Spinal cord (tissue), 10 donors: Measurements from ENCODE around the gene NEU1. TPM values are rescaled to one million over a fixed set of nuclear protein-coding genes. Genes with fewer than 3 reads are reported as not detected.
"Not testable (repeated sequence)": the region's sequence is repeated elsewhere in the genome, so short reads cannot be mapped to it uniquely, and the experiment has no call there.

ENCODE experiments used
- DNase-seq, 6 donors: peaks; one replicate each; pipeline versions ENCODE4 v3.0.0 to v3.0.0-alpha.2; 2013 to 2015; ENCODE audit warnings: low spot score in 6 of 6, low read depth in 4 of 6
- H3K27ac ChIP-seq: one replicate; pipeline ENCODE4 v1.5.1; 2013; ENCODE audit warnings: low read depth, low read length, control low read depth
- H3K27me3 ChIP-seq: one replicate; pipeline ENCODE4 v1.6.1; 2013; ENCODE audit warnings: low read length; ENCODE audit not compliant: control insufficient read depth, insufficient read depth
- H3K36me3 ChIP-seq: one replicate; pipeline ENCODE4 v1.6.1; 2013; ENCODE audit warnings: low read length; ENCODE audit not compliant: control insufficient read depth, insufficient read depth
- H3K4me1 ChIP-seq: one replicate; pipeline ENCODE4 v1.6.1; 2013; ENCODE audit warnings: low read length; ENCODE audit not compliant: control insufficient read depth, insufficient read depth
- H3K4me3 ChIP-seq: one replicate; pipeline ENCODE4 v1.5.1; 2013; ENCODE audit warnings: low read depth, low read length, control low read depth
- H3K9me3 ChIP-seq: one replicate; pipeline ENCODE4 v1.6.1; 2013; ENCODE audit warnings: low read length; ENCODE audit not compliant: control insufficient read depth, insufficient read depth
- WGBS: methylation state at CpG from one replicate; pipeline ENCODE4 v1.1.5; 2013; ENCODE audit warnings: missing lambda C conversion rate; ENCODE audit not compliant: insufficient coverage; 5-methylcytosine and 5-hydroxymethylcytosine counted together
- polyA plus RNA-seq, 2 donors: library from polyadenylated mRNA; unstranded; fragments of 120-200 nt; gene quantifications; one replicate each; pipeline ENCODE4 v1.2.1, GENCODE V29; 2013; ENCODE audit not compliant: insufficient read length in 2 of 2
- total RNA-seq, 2 donors: library from RNA; depleted of rRNA in 1 of 2; stranded (reverse); fragments of 120-200 nt in 1 of 2; fragments of >200 nt in 1 of 2; gene quantifications; one replicate each; pipeline versions ENCODE4 v1.2.3 to v1.2.4, GENCODE V29; 2013 to 2014
- donor health status: healthy.

NEU1 gene
- total and polyA plus RNA-seq, 4 donors: 21.9 to 47.5 (median 24.5) TPM

- Histone ChIP-seq H3K9me3 (no peaks in the 10 kb centered on the region), H3K36me3 (peaks cover 27% of the 10 kb centered on the region)
- 80% methylated on average over 1 of the region's 7 CpGs for WGBS
Observed at GRCh38 chr6:31876357-31876756, 13.7 kb upstream of the NEU1 start.

GRCh38 chr6:31875877-31876276 is 13.3 kb upstream of the NEU1 start:
- Histone ChIP-seq H3K27ac (no peak overlapping the region), H3K4me1 (no peaks in the 10 kb centered on the region), H3K36me3 (peaks cover 22% of the 10 kb centered on the region), H3K9me3 (no peaks in the 10 kb centered on the region), H3K4me3 (no peak overlapping the region), H3K27me3 (no peaks in the 10 kb centered on the region)
- WGBS: 69% methylated on average over 3 of the region's 5 CpGs
- no peak for DNase-seq

More at GRCh38 chr6:31876357-31876756, 13.7 kb upstream of the NEU1 start:
- H3K27me3 ChIP-seq: no peaks in the 10 kb centered on the region
- no peak overlapping the region for H3K4me3 ChIP-seq
- H3K27ac ChIP-seq: no peak overlapping the region
- no peaks in the 10 kb centered on the region for H3K4me1 ChIP-seq
- no peak for DNase-seq

- no peak overlapping the region for H3K4me3 ChIP-seq
- DNase-seq: no peak
- H3K4me1 ChIP-seq: no peaks in the 10 kb centered on the region
- no peaks in the 10 kb centered on the region for H3K27me3 ChIP-seq
- H3K9me3 ChIP-seq: no peaks in the 10 kb centered on the region
- no peak overlapping the region for H3K27ac ChIP-seq
- peaks cover 13% of the 10 kb centered on the region for H3K36me3 ChIP-seq
- WGBS: 66% methylated on average over 2 of the region's 5 CpGs
Observed at GRCh38 chr6:31874836-31875572, 12.4 kb upstream of the NEU1 start.

GRCh38 chr6:31874084-31874670 is 11.6 kb upstream of the NEU1 start:
- H3K27me3 ChIP-seq: no peaks in the 10 kb centered on the region
- peaks cover 5% of the 10 kb centered on the region for H3K36me3 ChIP-seq
- no peak overlapping the region for H3K4me3 ChIP-seq
- no peak for DNase-seq
- no peaks in the 10 kb centered on the region for H3K4me1 ChIP-seq
- no peaks in the 10 kb centered on the region for H3K9me3 ChIP-seq
- WGBS: no CpG with 5 or more reads among the region's 4 CpGs
- no peak overlapping the region for H3K27ac ChIP-seq

- no peaks in the 10 kb centered on the region for H3K4me1 ChIP-seq
- H3K9me3 ChIP-seq: no peaks in the 10 kb centered on the region
- no peak overlapping the region for H3K4me3 ChIP-seq
- no peaks in the 10 kb centered on the region for H3K36me3 ChIP-seq
- DNase-seq: peak in 1 of 6 donors; percentile 20
- no peaks in the 10 kb centered on the region for H3K27me3 ChIP-seq
- 47% methylated on average over 6 of the region's 9 CpGs for WGBS
- H3K27ac ChIP-seq: no peak overlapping the region
Observed at GRCh38 chr6:31871046-31871659, 8.5 kb upstream of the NEU1 start.

- WGBS: 78% methylated on average over 15 of the region's 16 CpGs
- no peak for DNase-seq
- Histone ChIP-seq H3K27me3 (no peaks in the 10 kb centered on the region), H3K9me3 (no peaks in the 10 kb centered on the region), H3K4me1 (peaks cover 3% of the 10 kb centered on the region), H3K4me3 (no peak overlapping the region), H3K36me3 (no peaks in the 10 kb centered on the region), H3K27ac (no peak overlapping the region)
Observed at GRCh38 chr6:31870385-31870921, 7.8 kb upstream of the NEU1 start.

- Histone ChIP-seq H3K27ac (no peak overlapping the region), H3K9me3 (no peaks in the 10 kb centered on the region), H3K4me3 (no peak overlapping the region), H3K27me3 (no peaks in the 10 kb centered on the region), H3K4me1 (peaks cover 11% of the 10 kb centered on the region), H3K36me3 (no peaks in the 10 kb centered on the region)
- 81% methylated on average over 4 of the region's 8 CpGs for WGBS
- no peak for DNase-seq
Observed at GRCh38 chr6:31869343-31869742, 6.7 kb upstream of the NEU1 start.

GRCh38 chr6:31868658-31868971 is 6.0 kb upstream of the NEU1 start:
- WGBS: 83% methylated on average over 1 of the region's 1 CpG
- not testable (repeated sequence) for H3K27ac ChIP-seq, DNase-seq, H3K27me3 ChIP-seq, H3K9me3 ChIP-seq, H3K4me3 ChIP-seq, H3K36me3 ChIP-seq
- H3K4me1 ChIP-seq: peaks cover 17% of the 10 kb centered on the region

GRCh38 chr6:31865205-31866118 is 2.8 kb upstream of the NEU1 start:
- Histone ChIP-seq H3K27ac (no peak overlapping the region), H3K36me3 (peaks cover 6% of the 10 kb centered on the region), H3K27me3 (no peaks in the 10 kb centered on the region), H3K4me3 (no peak overlapping the region), H3K9me3 (no peaks in the 10 kb centered on the region), H3K4me1 (peaks cover 33% of the 10 kb centered on the region)
- no peak for DNase-seq
- WGBS: 81% methylated on average over 21 of the region's 21 CpGs
